Upper lobe of right lung (tissue), 1 donor: ENCODE results near the gene PTPN5. TPM values are rescaled to one million over a fixed set of nuclear protein-coding genes. Genes with fewer than 3 reads are reported as not detected.
A peak's percentile ranks its signal among the peaks of the same experiment; 100 is the strongest.
"Not testable (repeated sequence)": the region's sequence is repeated elsewhere in the genome, so short reads cannot be mapped to it uniquely, and the experiment has no call there.

Experiments used
- ATAC-seq: fragments of 200-7000 bp; cut with Tn5 transposase; one replicate; pipeline ENCODE4 v1.9.1; 2020; ENCODE audit warnings: mild to moderate bottlenecking, moderate library complexity
- DNase-seq: peaks from one replicate; pipeline ENCODE4 v3.0.0-alpha.2; 2020
- H3K27ac ChIP-seq: fragments of 200-600 bp; one replicate; pipeline ENCODE4 v1.8.0; 2022
- H3K27me3 ChIP-seq: fragments of 200-600 bp; one replicate; pipeline ENCODE4 v1.8.0; 2022; ENCODE audit warnings: mild to moderate bottlenecking
- H3K36me3 ChIP-seq: fragments of 200-600 bp; one replicate; pipeline ENCODE4 v1.8.0; 2022
- H3K4me1 ChIP-seq: fragments of 200-600 bp; one replicate; pipeline ENCODE4 v1.8.0; 2022
- H3K4me3 ChIP-seq: fragments of 200-600 bp; one replicate; pipeline ENCODE4 v1.8.0; 2022; ENCODE audit warnings: mild to moderate bottlenecking
- H3K9me3 ChIP-seq: fragments of 200-600 bp; one replicate; pipeline ENCODE4 v1.8.0; 2022
- intact Hi-C: fragments of 100-400 bp; cut with DNase I; formaldehyde crosslinking; loops from one replicate; pipeline ENCODE4 v1.11.0; 2022
- long read RNA-seq: library from polyadenylated mRNA; unstranded; transcript quantifications from one replicate; pipeline ENCODE4 v2.0.0, GENCODE V29; 2021
- total RNA-seq: library from RNA; stranded (reverse); fragmentation: NEBNext Ultra II Directional; extraction: Animal tissue kit (Norgen Biotek cat#: 25700); gene quantifications from one replicate; pipeline ENCODE4 v1.2.1, GENCODE V29; 2021
- TF ChIP-seq, protein P1 (sequence below): fragments of 200-600 bp; IDR thresholded peaks from one replicate; pipeline ENCODE4 v1.8.0; 2022; ENCODE audit warnings: antibody characterized with exemption
- donor health status: DM: no; HTN: yes; CAD: no; lungs with severe emphysema.

The PTPN5 gene
- total RNA-seq: 0.81 TPM
- long read RNA-seq, partial matches to known transcripts: 2 of 2 reads
- long read RNA-seq, other reads (novel, unspliced or antisense): 0 of 2 reads

DNA sequence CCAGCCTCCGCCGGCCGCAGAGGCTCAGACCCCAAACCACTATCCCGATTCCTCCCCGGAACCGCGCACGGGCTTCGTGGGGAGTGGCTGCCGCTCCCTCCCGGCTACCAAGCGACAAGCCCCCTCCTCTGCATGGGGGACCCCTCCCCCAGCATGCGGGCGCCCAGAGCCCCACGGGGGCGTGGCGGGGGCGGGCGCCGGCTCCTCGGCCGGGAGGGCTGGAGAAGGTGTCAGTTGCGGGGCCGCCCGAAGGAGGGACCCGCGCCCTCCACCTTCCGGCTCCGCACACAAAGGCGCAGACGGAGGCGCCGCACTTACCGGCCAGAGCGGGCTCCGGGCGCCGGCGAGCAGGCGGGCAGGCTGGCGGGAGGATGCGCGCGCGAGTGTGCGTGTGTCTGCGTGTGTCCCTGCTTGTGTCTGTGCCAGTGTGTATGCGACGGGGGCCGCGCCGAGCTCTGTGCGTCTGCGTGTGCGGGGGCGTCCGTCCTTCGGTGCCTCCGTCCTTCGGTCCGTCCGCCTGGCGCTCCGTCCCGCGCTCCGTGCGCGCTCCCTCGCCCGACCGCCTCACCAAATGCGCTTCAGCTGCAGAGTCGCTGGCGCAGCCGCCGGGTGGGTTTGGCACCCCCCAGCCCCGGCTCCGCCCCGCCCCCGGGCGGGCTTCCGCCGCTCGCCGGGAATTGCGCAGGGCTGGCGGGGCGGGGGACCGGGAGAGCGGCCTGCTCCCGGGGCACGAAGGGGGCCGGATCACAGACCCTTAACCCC is at the start of gene PTPN5:
Gene PTPN5, minus strand, starts transcription at position 592 of the 762 bp plus-strand sequence. CDS start 19,840 bp downstream, outside the sequence.
- Histone ChIP-seq H3K4me3 (peak within 1 kb of the TSS; percentile 38), H3K36me3 (no peaks in the 10 kb centered on the region), H3K4me1 (no peaks in the 10 kb centered on the region), H3K27ac (no peak within 1 kb of the TSS), H3K9me3 (no peaks in the 10 kb centered on the region), H3K27me3 (peaks cover 61% of the 10 kb centered on the region)
- intact Hi-C loops: no loop called here
- peak; percentile 27 for ATAC-seq
- no peak for DNase-seq
- TF ChIP-seq, protein P1, sequence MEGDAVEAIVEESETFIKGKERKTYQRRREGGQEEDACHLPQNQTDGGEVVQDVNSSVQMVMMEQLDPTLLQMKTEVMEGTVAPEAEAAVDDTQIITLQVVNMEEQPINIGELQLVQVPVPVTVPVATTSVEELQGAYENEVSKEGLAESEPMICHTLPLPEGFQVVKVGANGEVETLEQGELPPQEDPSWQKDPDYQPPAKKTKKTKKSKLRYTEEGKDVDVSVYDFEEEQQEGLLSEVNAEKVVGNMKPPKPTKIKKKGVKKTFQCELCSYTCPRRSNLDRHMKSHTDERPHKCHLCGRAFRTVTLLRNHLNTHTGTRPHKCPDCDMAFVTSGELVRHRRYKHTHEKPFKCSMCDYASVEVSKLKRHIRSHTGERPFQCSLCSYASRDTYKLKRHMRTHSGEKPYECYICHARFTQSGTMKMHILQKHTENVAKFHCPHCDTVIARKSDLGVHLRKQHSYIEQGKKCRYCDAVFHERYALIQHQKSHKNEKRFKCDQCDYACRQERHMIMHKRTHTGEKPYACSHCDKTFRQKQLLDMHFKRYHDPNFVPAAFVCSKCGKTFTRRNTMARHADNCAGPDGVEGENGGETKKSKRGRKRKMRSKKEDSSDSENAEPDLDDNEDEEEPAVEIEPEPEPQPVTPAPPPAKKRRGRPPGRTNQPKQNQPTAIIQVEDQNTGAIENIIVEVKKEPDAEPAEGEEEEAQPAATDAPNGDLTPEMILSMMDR: no peak

DNA sequence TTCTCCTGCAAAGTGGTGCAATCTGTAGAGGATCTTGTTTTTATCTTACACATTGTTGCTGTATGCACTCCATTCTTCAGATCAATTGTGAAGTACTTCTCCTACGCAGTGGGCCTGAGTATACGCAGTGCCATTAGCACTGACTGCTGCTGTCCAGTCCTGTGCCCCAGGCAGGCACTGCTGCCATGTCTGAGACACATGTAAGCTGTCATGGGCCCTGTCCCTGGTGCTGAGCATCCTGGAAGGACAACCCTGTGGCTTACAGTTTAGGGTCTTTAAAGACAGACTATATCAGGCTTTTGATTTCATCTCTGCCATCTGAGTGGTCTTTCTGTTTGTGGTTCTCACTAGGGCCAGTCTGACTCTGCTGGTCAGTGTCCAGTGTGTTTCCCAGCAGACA is 44.8 kb upstream of the PTPN5 start:
- no peak overlapping the region for H3K27ac ChIP-seq
- H3K9me3 ChIP-seq: no peaks in the 10 kb centered on the region
- no peak for DNase-seq
- no peak overlapping the region for H3K4me3 ChIP-seq
- ATAC-seq: peak; percentile 31
- H3K36me3 ChIP-seq: no peaks in the 10 kb centered on the region
- intact Hi-C loops: no loop called here
- no peaks in the 10 kb centered on the region for H3K4me1 ChIP-seq
- TF ChIP-seq, protein P1: no peak
- no peaks in the 10 kb centered on the region for H3K27me3 ChIP-seq

DNA sequence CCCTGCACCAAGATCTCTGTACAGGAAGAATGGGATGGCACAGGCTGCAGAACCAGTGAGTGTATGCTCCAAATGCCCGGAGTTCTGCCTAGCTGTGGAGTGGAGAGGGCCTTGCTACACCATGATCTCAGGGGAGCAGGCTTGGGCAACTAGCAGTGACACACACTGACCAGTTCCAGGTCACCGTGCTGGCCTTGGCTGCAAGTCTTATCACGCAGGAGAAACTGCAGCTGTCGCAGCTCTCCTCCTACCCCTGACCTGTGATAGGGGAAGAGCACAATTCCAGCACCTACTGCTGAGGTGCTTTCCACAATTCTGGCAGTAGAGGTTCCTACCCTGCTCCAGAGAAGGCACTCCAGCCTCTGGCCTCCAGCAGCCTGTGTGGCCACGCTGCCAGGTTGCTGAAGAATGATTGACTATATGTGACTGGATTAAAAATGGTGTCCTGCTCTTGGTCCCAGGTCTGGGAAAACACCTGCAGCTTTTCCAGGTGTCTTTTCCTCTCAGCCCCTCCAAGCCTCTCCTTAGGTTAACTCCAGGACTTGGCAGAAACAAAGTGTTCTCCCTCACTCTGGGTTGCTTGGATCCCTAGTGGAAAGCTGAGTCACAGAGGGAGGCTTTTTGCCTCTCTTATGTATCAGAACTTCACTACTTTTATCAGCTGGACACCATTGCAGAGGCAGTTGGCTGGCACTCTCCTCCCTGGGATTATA is 43.3 kb upstream of the PTPN5 start:
- intact Hi-C loops: no loop called here
- TF ChIP-seq, protein P1: no peak
- Histone ChIP-seq H3K4me3 (no peak overlapping the region), H3K27ac (no peak overlapping the region), H3K4me1 (no peaks in the 10 kb centered on the region), H3K9me3 (no peaks in the 10 kb centered on the region), H3K36me3 (no peaks in the 10 kb centered on the region), H3K27me3 (no peaks in the 10 kb centered on the region)
- peak; percentile 9 for ATAC-seq
- no peak for DNase-seq

DNA sequence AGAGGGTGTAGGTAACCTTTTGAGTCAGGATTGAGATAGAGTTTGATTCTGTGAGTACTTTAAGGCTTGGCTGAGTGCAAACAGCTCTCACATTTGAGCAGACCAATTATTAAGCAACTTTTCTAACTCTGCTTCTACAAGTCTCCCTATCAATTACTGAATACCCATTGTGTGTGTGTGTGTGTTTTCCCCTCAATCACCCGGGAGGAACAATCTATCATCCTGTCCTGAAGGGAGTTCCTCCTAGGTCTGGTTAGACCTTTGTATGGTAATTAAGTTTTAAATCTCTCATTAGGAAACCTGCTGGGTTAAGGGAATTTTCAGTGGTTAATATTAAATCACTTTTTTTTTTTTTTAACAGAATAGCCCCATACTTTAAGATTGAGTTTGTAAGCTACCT is 28.6 kb upstream of the PTPN5 start:
- ATAC-seq, DNase-seq, H3K27ac ChIP-seq, H3K4me1 ChIP-seq, H3K36me3 ChIP-seq, H3K9me3 ChIP-seq, H3K27me3 ChIP-seq, intact Hi-C loops, H3K4me3 ChIP-seq: not testable (repeated sequence)

DNA sequence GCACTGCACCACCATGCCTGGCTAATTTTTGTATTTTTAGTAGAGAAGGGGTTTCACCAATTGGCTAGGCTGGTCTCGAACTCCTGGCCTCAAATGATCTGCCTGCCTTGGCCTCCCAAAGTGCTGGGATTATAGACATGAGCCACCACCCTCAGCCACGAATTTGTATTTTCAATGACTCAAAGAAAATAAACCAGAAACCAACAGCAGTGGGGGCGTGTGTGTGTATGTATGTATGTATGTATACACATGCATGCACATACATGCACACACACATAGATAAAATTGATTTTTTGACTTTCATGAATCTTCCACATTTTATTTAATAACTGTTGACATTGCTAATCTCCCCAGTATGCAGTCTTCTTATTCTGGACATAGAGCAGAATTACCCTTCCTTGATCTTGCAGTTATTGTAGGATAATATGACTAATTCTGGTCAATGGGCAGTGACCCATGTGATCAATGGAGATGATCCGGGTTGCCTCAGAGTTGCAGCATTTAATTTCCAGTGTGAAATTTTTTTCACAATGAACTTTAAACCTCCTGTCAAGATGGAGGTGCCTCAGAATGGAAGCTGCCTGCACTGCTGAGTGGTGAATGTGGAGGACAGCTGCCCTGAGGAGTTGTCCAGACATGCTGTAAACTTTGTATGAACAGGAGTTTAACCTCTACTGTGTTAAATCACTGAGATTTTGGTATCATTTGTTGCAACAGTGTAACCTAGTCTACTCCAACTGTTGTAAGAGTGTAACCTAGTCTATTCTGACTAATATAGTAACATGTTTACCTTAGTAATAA is 12.8 kb upstream of the PTPN5 start:
- H3K4me1 ChIP-seq: no peaks in the 10 kb centered on the region
- intact Hi-C loops: no loop called here
- H3K27me3 ChIP-seq: no peaks in the 10 kb centered on the region
- DNase-seq (no peak), ATAC-seq (peak; percentile 53)
- H3K4me3 ChIP-seq: no peak overlapping the region
- no peak overlapping the region for H3K27ac ChIP-seq
- no peaks in the 10 kb centered on the region for H3K36me3 ChIP-seq
- TF ChIP-seq, protein P1: no peak
- no peaks in the 10 kb centered on the region for H3K9me3 ChIP-seq
